ENCODE data around the gene PCBD1.

GRCh38 chr10:70935631-70936030, 47.3 kb upstream of the PCBD1 start:
- TF ChIP-seq POLR2A (IDR thresholded peaks at IDR 0.05; ENCODE audit: low read depth, low read length) (no peak), POLR2AphosphoS5 (IDR thresholded peaks at IDR 0.05; ENCODE audit: low read depth, low read length) (no peak), TAF1 (IDR thresholded peaks at IDR 0.05; ENCODE audit: borderline replicate concordance, low read depth, low read length) (no peak)
